ENCODE measurements around the gene SRRM2.

DNA sequence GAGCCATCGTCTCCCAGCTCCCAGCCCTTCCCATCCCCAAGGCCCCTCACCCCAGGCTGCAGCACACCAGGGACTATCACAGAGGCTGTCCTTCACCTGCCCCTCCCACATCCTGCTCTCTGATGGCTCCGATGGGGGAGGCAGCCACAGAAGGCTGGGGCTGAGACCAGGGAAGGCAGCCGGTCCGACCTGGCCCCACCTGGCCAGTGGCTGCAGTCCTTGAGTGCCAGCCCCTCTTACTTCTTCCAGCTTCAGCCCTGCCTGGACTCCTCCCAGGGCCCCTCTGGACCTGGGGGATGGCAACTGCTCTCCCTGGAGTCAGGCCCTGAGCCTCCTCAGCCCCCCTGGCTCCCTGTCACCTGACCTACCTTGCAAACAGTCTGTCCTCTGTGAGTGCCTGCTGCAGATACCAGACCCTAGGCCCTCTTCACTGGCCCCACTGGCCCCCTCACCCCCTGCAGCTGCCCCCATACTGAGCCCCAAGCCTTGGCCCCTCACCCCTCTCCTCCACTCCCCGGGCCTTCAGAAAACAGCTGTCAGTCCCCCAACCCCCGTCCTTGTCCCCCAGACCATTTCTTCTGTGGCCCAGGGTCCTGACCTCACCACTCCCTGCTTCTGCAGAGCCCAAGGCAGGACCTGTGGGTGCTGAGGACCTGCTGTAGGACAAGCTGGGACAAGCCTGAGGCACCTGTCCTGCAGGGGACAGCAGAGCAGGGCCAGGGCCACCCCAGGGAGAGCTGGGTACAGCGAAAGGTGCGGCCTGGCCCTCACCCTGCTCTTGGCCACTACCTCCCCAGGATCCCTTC lies 12.6 kb upstream of the SRRM2 start:
- no peak for TF ChIP-seq CTCF (IDR thresholded peaks at IDR 0.05)
- TF ChIP-seq POLR2AphosphoS5 (IDR thresholded peaks at IDR 0.05), result no peak
- no peak for TF ChIP-seq POLR2A (IDR thresholded peaks at IDR 0.05)
